Duodenal mucosa (tissue), 2 donors: ENCODE results near the gene ARHGEF25.

ENCODE experiments used
- H3K27ac ChIP-seq: one replicate; pipeline ENCODE4 v1.7.0; 2013; ENCODE audit warnings: low read depth, low read length
- H3K27me3 ChIP-seq, 2 donors: one replicate each; pipeline ENCODE4 v1.7.0; 2013; ENCODE audit warnings: low read length in 2 of 2, control low read depth in 1 of 2; ENCODE audit not compliant: insufficient read depth in 2 of 2, control insufficient read depth in 1 of 2
- H3K36me3 ChIP-seq, 2 donors: one replicate each; pipeline ENCODE4 v1.7.0; 2013; ENCODE audit warnings: low read length in 2 of 2, control low read depth in 1 of 2; ENCODE audit not compliant: insufficient read depth in 2 of 2, control insufficient read depth in 1 of 2
- H3K4me1 ChIP-seq, 2 donors: one replicate each; pipeline ENCODE4 v1.7.0; 2013; ENCODE audit warnings: low read length in 2 of 2, control low read depth in 1 of 2; ENCODE audit not compliant: insufficient read depth in 2 of 2, control insufficient read depth in 1 of 2
- H3K4me3 ChIP-seq, 2 donors: one replicate each; pipeline ENCODE4 v1.7.0; 2013; ENCODE audit warnings: low read length in 2 of 2, low read depth in 1 of 2
- H3K9ac ChIP-seq, 2 donors: one replicate each; pipeline ENCODE4 v1.7.0; 2013; ENCODE audit warnings: low read length in 2 of 2, low read depth in 1 of 2
- H3K9me3 ChIP-seq, 2 donors: one replicate each; pipeline ENCODE4 v1.7.0; 2013; ENCODE audit warnings: low read length in 2 of 2, control low read depth in 1 of 2; ENCODE audit not compliant: control insufficient read depth in 1 of 2

Gene ARHGEF25

DNA sequence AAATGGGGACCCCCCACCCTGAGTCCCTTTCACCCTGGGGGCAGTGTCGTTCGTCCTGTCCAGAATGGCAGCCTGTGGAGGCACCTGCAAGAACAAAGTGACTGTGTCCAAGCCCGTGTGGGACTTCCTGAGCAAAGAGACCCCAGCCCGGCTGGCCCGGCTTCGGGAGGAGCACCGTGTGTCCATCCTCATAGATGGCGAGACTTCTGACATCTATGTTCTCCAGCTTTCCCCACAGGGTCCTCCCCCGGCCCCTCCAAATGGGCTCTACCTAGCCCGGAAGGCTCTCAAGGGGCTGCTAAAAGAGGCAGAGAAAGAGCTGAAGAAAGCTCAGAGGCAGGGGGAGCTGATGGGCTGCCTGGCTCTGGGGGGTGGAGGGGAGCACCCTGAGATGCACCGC lies 4.4 kb upstream of the ARHGEF25 start:
- Histone ChIP-seq H3K4me1 (peaks cover 17 to 20% of the 10 kb centered on the region in 2 donors), H3K36me3 (peaks cover 3 to 6% of the 10 kb centered on the region in 2 donors), H3K9ac (no peak overlapping the region), H3K27me3 (peaks cover 11 to 20% of the 10 kb centered on the region in 2 donors), H3K4me3 (no peak overlapping the region), H3K27ac (no peak overlapping the region), H3K9me3 (no peaks in the 10 kb centered on the region)

DNA sequence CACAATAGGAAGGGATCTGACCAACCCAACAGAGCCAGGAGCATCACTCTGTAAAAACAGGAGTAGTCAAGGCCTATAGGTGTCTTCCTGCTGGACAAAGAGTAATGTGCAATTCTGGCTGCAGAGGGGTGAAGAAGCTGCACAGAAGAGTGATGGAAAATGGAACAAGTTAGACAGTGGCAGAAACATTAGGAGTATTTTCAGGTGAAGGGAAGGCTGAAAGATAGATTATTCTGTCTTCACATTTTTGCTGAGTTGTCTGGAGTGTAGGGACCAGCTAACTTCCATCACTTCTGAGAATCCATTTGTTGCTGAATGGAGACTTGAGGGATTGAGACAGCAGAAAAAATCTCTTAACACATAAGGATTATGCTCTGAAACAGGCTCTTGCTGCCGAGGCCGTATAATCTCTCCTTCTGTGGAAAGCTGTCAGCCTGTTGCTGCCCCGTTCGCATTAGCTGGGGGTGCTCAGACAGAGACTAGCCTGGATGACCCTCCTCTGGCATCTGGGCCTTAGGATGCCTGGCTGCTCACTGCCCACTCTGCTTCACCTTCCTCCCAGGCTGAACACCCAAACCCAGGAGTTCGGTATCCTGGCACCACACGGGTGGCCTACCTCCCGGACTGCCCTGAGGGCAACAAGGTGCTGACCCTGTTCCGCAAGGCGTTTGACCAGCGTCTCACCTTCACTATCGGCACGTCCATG lies 3.1 kb upstream of the ARHGEF25 start:
- H3K27ac ChIP-seq, result no peak overlapping the region

DNA sequence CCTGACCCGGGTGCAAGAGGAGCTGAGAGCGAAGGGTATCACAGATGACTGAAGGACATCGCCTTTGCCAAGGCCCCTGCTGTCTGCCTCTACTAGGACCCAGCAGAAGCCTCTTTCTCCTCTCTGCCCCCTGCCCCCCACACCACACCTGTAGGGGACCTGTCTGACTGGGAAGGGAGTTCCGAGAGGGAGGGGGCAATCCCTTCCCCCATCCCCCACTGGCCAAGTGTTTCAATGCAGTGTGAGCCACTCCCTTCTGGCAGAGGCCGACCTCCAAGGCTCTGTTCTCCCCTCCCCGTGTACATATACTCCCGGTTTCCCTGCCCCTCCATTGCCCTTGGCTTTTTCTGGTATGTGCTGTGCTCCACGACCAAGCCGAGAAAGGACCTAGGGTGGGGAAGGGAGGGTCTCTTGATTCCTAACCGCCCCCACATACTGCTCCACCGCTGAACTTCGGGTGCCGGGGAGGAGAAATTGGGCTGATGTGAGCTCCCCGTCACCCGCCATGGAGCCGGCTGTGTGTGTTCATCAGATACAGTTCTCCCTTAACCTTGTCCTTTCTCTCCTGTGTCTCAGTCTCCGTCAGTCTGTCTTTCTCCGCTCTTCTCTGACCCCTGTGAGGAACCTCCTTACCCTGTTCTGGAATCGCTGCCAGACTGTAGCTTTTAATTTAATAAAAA lies 2.0 kb upstream of the ARHGEF25 start:
- H3K4me3 ChIP-seq, result no peak overlapping the region
- H3K36me3 ChIP-seq, result no peaks in the 10 kb centered on the region
- H3K4me1 ChIP-seq, result peaks cover 8 to 17% of the 10 kb centered on the region in 2 donors
- peak overlapping the region; percentile 20 for H3K27ac ChIP-seq
- H3K9ac ChIP-seq, result no peak overlapping the region
- peaks cover 32 to 41% of the 10 kb centered on the region in 2 donors for H3K27me3 ChIP-seq
- no peaks in the 10 kb centered on the region for H3K9me3 ChIP-seq

More for the DNA sequence above, 3.1 kb upstream of the ARHGEF25 start:
- H3K9ac ChIP-seq, result no peak overlapping the region
- no peaks in the 10 kb centered on the region for H3K9me3 ChIP-seq
- no peak overlapping the region for H3K4me3 ChIP-seq
- peaks cover 17 to 20% of the 10 kb centered on the region in 2 donors for H3K4me1 ChIP-seq
- H3K27me3 ChIP-seq, result peaks cover 21 to 33% of the 10 kb centered on the region in 2 donors
- no peaks in the 10 kb centered on the region for H3K36me3 ChIP-seq

DNA sequence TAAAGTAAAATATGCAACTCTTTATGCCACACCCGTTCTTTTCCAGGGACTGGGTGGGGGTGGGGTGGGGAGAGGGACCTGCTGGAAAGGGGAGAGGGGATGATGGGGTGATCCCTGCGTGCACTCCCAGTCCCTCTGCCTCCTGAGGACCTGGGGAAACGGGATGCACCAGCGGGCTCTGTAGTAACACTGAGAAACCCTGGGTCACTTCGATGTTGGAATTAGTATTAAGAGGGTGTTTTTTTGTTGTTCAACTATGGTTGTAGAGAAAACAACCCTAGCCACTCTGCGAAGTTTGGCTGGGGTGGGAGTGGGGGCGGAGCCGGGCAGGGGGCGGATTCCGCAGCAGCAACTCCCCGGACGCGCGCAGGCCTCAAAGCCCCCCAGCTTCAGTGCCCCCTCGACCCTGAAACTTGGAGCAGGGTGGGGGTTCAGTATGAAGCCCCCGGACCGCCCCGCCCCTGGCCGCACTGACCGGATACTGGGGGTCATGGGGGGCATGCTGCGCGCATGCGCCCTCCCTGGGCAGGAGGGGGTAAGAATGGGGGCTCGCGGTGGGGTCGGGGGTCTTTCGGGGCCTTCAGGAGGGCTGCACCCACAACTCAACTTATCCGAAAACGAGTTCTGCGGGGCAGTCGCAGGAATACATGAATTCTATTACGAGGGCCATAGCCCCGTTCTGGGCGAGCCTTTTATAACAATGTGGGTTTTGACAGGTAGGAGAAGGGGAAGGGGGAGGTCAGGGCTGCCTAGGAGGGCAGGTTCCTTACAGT lies 1.3 kb upstream of the ARHGEF25 start:
- Histone ChIP-seq H3K9me3 (no peaks in the 10 kb centered on the region), H3K27ac (peak overlapping the region; percentile 32), H3K4me1 (peaks cover 4 to 13% of the 10 kb centered on the region in 2 donors), H3K4me3 (peak overlapping the region; percentile 57 to 61), H3K36me3 (no peaks in the 10 kb centered on the region), H3K27me3 (peaks cover 33 to 49% of the 10 kb centered on the region in 2 donors), H3K9ac (peak overlapping the region in 1 of 2 donors; percentile 23)

DNA sequence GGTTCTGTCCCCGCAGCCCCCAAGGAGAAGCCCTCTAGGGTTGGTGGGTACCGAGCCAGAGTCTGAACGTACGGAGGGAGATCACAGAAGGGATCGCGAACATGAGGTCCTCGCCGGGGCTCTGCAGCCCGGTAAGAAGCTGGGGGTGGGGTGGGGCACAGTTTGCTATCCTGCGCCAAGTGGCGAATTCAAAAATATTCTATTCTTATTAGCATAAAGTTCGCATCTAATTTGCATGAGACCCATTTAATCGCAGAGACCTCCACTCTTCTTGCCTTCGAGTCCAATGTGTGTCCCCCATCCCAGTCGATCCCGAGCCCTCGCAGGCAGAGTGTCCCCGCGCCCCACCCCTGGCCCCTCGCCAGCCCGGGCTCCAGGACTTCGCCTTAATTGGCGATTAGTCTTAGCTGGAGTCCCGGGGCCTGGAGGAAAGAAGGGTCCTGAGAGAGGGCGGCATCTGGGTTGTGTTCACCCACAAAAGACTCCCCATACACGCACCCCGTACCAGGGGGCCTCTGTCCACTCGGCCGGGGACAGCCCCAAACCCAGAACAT lies 604 bp upstream of the ARHGEF25 start:
- Histone ChIP-seq H3K27ac (peak overlapping the region; percentile 32), H3K9me3 (no peaks in the 10 kb centered on the region), H3K4me1 (peaks cover 0 to 8% of the 10 kb centered on the region in 2 donors), H3K27me3 (peaks cover 34 to 48% of the 10 kb centered on the region in 2 donors), H3K9ac (peak overlapping the region in 1 of 2 donors; percentile 23), H3K4me3 (peak overlapping the region; percentile 57 to 61), H3K36me3 (no peaks in the 10 kb centered on the region)

DNA sequence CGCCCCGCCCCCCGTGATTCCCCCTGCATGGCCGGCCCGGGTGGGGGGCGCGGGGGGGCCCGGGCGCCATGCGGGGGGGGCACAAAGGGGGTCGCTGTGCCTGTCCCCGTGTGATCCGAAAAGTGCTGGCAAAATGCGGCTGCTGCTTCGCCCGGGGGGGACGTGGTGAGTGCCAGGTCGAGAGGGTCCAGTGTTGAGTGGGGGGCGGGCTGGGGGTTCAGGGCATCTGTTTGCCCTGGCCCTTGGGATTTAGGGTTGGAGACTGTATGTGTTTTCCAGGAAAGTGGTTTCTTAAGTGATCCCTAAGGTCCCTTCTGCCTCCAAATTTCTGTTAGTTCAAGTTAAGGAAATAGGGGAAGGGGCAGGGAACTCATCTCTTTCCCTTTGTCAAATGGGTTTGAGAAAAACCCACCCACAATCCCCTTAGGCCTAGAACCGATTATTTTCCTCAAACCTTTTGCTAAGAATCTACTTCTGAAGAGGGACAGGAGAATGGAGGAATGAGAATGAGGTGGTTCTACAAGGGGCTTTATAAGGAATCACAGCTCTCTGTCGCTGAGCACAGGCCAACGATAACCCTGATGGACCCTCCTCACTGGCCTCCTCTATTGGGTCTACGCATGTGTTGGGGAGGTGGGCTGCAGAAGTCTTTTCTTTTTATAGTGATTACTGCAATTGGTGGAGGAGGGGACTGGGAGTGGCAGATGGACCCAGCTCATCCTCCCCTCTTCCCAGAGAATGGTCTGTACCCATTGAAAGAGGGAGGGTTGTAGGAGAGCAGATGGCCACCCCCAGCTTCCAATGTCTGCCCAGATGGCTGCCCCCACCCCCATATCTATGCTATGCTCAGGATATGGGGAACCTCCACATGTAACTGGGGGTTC lies 834 bp downstream of the ARHGEF25 start:
- peaks cover 37 to 52% of the 10 kb centered on the region in 2 donors for H3K27me3 ChIP-seq
- no peak overlapping the region for H3K9ac ChIP-seq

DNA sequence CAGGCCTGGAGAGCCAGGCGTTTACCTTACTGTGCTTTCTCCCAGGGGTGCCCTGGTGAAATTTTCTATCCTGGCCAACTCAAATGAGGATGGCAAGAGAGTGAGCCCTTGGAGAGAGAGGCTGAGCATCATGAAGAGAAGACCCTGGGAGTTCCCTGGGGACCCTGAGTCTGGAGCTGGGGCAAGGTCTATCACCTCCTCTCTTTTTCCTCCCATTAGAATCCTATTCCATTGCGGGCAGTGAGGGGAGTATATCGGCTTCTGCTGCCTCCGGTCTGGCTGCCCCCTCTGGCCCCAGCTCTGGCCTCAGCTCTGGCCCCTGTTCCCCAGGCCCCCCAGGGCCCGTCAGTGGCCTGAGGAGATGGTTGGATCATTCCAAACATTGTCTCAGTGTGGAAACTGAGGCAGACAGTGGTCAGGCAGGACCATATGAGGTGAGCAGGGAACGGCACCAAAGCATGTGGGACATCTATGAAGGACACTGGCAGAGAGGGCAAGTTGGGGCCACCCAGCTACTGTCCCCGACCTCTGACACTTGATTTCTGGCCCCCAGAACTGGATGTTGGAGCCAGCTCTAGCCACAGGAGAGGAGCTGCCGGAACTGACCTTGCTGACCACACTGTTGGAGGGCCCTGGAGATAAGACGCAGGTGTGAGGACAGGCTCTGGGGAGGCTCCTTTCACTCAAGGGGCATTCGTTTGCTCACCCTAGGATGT lies 1.6 kb downstream of the ARHGEF25 start:
- Histone ChIP-seq H3K4me3 (no peak overlapping the region), H3K36me3 (no peaks in the 10 kb centered on the region), H3K27ac (no peak overlapping the region), H3K4me1 (peaks cover 0 to 8% of the 10 kb centered on the region in 2 donors), H3K9ac (no peak overlapping the region), H3K9me3 (no peaks in the 10 kb centered on the region), H3K27me3 (peaks cover 41 to 58% of the 10 kb centered on the region in 2 donors)

More for the DNA sequence above, 834 bp downstream of the ARHGEF25 start:
- no peaks in the 10 kb centered on the region for H3K36me3 ChIP-seq
- H3K4me1 ChIP-seq, result peaks cover 0 to 8% of the 10 kb centered on the region in 2 donors
- H3K27ac ChIP-seq, result no peak overlapping the region
- H3K9me3 ChIP-seq, result no peaks in the 10 kb centered on the region
- H3K4me3 ChIP-seq, result no peak overlapping the region

DNA sequence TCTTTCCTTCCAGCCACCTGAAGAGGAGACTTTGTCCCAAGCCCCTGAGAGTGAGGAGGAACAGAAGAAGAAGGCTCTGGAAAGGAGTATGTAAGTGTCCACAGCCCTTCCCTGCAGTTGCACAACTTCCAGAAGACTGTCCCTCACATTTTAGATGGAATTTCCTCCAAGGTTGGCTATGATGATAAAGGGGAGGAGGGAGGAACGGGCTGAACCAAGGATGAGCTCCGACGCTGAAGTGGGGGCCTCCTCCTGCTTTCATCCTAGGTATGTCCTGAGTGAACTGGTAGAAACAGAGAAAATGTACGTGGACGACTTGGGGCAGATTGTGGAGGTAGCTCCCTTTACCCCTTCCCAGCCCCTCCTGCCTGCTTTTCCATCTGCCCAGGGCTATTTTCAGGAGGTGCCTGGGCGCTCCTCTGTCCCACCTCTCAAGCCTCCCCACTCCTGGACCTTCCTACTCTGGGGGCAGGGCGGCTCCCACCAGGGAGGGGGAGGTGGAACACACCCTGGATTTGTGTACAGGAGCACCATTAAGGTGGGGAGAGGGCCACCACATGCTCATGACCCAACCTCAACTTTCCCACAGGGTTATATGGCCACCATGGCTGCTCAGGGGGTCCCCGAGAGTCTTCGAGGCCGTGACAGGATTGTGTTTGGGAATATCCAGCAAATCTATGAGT lies 2.3 kb downstream of the ARHGEF25 start:
- Histone ChIP-seq H3K27ac (no peak overlapping the region), H3K4me3 (no peak overlapping the region), H3K36me3 (no peaks in the 10 kb centered on the region), H3K9me3 (no peaks in the 10 kb centered on the region), H3K27me3 (peaks cover 44 to 62% of the 10 kb centered on the region in 2 donors), H3K9ac (no peak overlapping the region), H3K4me1 (peaks cover 0 to 8% of the 10 kb centered on the region in 2 donors)
